Peyer's patch (tissue), 4 donors: ENCODE measurements around the gene SOX3.

Source experiments
- POLR2A ChIP-seq, 2 donors: fragments of 450-650 bp; IDR thresholded peaks; one replicate each; pipeline ENCODE4 v1.5.1; 2017; ENCODE audit warnings: antibody characterized with exemption in 2 of 2, mild to moderate bottlenecking in 2 of 2, moderate library complexity in 2 of 2
- TF ChIP-seq, protein P1 (sequence below), 6 experiments: fragments of 450-650 bp in 4 of 6; fragments of 200-600 bp in 2 of 6; sonication (generic) in 1 of 6; IDR thresholded peaks; one replicate each; pipeline ENCODE4 v1.5.1; 2017 to 2019; ENCODE audit warnings: antibody characterized with exemption in 6 of 6, mild to moderate bottlenecking in 3 of 6, moderate library complexity in 1 of 6

DNA sequence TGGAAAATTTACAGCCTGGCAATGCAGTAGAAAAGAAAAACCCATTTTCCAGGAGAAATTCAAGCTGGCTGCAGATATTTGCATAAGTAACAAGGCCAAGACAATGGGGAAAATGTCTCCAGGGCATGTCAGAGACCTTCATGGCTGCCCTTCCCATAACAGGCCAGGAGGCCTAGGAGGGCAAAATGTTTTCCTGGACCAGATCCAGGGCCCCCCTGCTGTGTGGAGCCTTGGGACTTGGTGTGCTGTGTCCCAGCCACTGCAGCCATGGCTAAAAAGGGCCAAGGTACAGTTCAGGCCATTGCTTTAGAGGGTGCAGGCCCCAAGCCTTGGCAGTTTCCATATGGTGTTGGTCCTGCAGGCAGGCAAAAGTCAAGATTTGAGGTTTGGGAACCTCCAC is 29.8 kb downstream of the SOX3 start:
- TF ChIP-seq, protein P1, sequence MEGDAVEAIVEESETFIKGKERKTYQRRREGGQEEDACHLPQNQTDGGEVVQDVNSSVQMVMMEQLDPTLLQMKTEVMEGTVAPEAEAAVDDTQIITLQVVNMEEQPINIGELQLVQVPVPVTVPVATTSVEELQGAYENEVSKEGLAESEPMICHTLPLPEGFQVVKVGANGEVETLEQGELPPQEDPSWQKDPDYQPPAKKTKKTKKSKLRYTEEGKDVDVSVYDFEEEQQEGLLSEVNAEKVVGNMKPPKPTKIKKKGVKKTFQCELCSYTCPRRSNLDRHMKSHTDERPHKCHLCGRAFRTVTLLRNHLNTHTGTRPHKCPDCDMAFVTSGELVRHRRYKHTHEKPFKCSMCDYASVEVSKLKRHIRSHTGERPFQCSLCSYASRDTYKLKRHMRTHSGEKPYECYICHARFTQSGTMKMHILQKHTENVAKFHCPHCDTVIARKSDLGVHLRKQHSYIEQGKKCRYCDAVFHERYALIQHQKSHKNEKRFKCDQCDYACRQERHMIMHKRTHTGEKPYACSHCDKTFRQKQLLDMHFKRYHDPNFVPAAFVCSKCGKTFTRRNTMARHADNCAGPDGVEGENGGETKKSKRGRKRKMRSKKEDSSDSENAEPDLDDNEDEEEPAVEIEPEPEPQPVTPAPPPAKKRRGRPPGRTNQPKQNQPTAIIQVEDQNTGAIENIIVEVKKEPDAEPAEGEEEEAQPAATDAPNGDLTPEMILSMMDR (IDR thresholded peaks at IDR 0.05): no peak
- no peak for TF ChIP-seq POLR2A (IDR thresholded peaks at IDR 0.05)
